SKM-1 (cell line): ENCODE data around the gene ANO2.

Experiments used
- DNase-seq: peaks from one replicate; lab custom pipeline; 2025; ENCODE audit not compliant: unreplicated experiment; lab: John Stamatoyannopoulos, UW

Gene ANO2

DNA sequence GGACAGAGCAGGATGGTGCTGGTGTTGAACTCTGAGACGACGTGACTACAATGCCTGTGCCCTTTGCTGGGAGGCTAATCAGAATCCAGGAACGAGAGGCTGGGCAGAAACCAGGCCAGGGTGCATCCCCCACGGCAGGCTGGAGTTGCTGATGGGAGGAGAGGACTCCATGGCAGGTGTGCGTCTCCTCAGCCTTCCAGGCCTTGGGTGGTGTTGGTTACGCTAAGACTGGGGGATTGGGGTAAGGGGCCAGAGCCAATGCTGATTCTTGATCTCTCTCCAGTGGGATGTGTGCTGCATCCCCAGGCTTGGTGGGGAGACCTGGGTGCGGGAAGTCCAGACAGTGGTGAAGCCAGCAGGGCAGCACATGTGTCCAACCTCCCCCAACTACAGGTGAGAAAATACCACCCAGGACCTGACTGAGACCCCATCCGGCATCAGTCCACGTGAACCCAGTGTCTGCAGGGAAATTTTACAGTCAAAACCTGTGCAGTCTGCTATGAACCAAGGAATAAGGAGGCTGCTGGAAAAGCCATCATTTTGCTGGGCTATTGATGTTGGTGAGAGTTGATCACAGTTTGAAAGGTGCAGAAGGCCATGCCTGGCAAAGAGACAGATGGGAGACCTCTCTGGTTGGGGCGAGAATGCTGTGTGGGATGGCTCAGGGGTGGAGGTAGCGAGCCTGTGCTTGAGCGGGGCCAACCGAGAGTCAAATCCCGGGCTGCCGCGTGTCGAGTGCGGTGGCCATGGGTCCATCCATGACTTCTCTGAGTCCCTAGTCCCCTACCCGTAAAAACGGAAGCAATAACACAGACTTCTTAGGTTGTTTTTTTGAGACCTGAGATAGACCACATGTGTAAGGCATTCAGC lies 423.4 kb downstream of the ANO2 start:
- no peak for DNase-seq

DNA sequence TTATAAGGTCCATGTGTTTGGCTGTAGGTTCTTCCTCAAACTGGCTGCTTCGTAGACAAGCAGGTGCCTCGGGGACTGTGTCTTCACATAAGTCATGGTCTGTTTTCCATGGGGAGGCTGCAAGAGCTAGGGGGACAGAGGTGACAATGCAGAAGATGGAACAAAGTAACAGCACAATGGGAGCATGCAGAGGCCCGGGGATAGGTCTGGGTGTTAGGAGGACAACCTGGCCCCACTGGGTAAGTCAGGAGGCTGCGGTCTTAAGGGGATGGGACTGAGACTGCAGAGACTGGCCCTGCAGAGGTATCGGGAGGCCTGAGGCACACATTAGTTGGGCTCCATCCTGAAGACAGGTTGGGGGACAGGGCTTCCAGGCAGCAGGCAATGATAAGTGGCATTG lies 424.2 kb downstream of the ANO2 start:
- no peak for DNase-seq

DNA sequence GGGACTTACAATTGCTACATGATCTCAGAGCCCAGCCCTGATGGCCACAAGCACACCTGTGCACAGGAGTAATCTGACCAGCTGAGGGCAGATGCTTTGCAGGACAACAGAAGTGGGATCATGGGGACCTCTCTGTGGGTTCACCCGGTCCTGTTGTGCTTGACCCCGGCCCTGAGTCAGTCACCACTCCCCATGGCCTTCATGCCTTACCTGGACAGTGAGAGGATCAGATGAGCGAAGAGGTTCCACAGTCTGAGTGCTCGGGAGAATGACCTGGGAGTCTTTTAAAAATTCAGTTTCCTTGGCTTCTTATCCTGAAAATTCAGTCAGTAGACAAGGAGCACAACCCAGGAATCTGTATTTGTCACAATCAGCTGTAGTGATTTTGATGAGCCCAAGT lies 425.0 kb downstream of the ANO2 start:
- no peak for DNase-seq

DNA sequence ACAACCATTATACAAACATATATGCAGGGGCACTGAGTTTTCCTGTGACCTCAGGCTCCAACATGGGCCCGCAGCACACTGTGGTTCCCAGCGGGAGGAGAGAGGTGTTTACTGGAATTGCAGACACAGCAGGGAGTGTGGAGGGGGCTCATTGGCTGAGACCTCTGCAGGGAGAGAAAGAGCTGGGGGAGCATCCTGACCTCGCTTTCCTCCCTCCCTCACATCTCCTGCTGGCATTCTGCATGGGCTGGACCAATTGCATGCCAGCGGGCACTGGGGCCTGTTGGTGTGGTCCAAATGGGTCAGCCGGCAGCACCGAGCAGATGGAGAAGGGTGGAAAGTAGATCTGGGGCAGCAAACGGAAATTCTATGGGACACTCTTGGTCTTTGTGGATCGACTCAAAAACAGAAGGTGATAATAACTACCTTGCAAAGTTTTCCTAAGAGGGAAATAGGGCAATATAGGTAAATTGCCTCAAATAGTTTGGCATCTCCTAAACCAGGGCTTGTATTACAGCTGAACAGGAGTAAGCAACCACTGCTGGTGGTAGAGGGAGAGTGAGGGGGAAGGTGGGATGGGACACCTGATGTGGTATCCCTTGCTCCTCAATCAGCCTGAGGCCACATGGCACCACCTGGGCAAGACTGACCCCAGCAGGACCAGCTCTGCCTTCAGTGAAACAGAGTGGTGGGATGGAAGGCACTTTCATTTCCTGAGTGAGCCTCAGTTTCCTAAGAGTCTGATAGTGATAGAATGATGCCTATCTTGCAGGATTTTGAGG lies 426.3 kb downstream of the ANO2 start:
- DNase-seq = no peak

DNA sequence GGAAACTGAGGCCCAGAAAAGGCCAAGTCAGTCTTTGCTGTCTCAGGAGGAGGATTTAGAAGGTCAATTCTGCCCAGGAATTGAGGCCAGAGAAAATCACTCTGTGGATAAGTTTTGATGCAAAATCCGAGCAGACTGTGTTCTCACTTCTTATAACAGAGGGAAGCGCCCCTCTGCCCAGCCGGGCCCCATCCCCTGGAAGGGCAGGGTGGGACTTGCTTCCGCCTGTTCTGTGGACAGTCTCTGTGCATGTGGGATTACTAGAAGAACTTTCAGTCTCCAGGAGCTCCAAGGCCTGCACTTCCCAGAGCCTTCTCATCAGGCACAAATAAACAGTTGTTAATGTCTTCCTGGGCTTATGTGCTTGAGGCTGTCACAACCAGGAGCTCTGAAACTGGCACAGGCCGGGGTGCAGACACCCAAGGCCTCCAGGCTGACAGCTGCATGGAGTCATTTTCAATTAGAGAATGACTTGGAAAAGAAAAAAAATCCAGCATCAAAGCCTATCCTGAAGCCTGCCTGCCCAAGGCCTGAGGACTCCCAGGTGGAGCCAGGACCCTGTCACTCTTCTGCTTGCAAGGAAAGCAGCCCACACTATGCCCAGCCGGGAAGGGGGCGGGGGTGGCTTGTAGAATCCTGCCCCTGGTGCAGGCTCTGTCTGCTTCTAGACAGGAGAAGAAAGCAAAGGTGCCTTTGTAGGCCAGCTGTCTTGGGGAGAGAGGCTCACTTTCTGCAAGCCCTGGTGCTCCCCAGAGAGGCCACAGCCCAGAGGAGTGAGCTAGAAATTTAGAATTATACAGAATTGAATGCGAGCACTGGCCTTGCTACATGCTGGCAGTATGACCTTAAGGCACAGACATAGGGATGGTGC lies 428.5 kb downstream of the ANO2 start:
- no peak for DNase-seq

DNA sequence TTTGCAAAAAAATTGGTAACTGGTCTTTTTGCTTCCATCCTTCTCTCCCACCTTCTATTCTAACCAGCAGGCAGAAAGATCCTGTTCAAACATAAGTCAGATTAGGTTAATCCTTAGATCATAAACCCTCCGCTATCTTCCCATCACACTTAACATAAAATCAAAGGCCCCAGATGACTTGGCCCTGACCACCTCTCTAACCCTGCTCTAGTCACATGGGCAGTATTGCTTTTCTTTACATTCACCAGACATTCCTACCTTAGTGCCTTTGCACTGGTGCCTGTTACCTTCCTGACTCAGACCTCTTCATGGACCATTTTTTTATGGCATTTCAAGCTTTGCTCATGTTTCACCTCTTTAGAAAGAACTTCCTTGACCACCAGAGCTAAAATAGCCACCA lies 429.6 kb downstream of the ANO2 start:
- no peak for DNase-seq

DNA sequence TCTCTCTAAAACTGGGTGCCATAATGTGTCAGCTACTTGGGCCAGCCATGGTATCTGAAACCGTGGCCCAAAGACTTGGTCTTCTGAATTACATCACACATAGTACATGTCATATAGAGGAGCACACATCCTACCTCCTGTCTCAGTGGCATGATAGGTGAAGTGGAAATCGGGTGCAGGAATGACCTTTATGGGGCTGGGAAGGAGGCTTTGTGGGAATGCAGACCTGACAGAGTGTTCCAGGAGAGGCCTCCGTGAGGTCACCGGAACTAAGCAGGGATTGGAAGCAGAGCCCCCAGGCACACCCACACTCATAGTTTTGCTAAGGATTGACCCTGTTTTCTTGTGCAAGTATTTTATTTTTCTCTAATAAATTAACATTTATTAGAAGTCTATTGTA lies 430.5 kb downstream of the ANO2 start:
- no peak for DNase-seq

DNA sequence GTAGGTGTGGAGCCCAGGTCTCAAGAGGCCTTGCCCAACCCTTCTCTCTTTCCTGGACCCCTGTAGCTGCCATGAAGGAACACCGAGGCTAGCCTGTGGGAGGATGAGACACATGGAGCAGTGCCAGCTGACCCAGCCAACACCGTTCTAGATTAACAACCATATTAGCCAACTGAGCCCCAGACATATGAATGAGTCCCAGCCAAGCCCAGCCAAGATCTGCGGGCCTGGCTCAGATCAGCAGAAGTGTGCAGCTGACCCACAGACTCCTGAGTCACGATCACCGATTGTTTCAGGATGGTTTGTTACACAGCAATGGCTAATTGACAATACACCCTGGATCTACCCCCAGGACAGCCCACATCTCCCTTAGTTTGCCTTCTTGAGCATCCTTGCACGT lies 431.0 kb downstream of the ANO2 start:
- no peak for DNase-seq

DNA sequence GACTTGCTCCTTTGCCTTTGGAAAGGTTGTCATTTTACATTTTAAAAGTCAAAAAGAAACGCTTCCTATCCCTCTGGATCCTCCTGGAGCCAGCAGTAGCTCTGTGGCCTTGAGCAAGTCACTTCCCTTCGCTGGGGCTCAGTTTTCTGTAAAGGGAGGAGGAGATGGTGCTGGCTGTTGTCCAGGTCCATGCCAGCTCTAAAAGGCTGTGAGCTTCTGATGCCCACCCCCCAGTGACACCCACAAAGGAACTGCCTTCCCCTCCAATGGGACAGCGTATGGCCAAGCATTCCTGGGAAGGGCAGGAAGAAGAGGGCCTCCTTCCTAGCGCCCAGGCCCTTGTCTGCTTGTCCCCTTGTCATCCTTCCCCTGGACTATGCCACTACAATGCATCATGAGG lies 431.7 kb downstream of the ANO2 start:
- DNase-seq = no peak
